HCT116 (cell line): ENCODE results near the gene SMAP2. TPM values are rescaled to one million over a fixed set of nuclear protein-coding genes. Genes with fewer than 3 reads are reported as not detected.

Experiments
- ATAC-seq: fragments of 200-7000 bp; cut with Tn5 transposase; 2 replicates; pipeline ENCODE4 v1.9.1; 2020; ENCODE audit warnings: mild to moderate bottlenecking, moderate library complexity
- BruUV-seq: library from RNA; stranded (reverse); fragments of 400-500 nt; replicated peaks from 2 replicates; lab custom pipeline; 2021; lab: Mats Ljungman, UMichigan
- CTCF ChIA-PET: fragments of 300-600 bp; sonication (Branson Sonifier 250); formaldehyde crosslinking; loops from one replicate; lab custom pipeline; 2021; ENCODE audit warnings: antibody characterized with exemption; lab: Charles Lee
- POLR2A ChIA-PET: fragments of 300-600, 350-600 bp; sonication (Branson Sonifier 250); formaldehyde crosslinking; loops from one replicate; lab custom pipeline; 2021; ENCODE audit warnings: antibody characterized with exemption; lab: Charles Lee
- RAD21 ChIA-PET, 2 experiments: fragments of 300-600 bp; sonication (Branson Sonifier 250); formaldehyde crosslinking; loops; one replicate each; lab custom pipeline; 2023; ENCODE audit warnings: low total read pairs in 2 of 2; ENCODE audit not compliant: uncharacterized antibody in 2 of 2, unreplicated experiment in 2 of 2, low non-redundant PET in 1 of 2; lab: Charles Lee
- DNase-seq: peaks from one replicate; pipeline ENCODE4 v3.0.0-alpha.2; 2010; ENCODE audit warnings: low read depth, low spot score
- H2AFZ ChIP-seq: fragments of 200-600 bp; shearing (Covaris generic), sonication (generic); 2 replicates; pipeline ENCODE4 v1.6.1; 2017; ENCODE audit warnings: low read depth, mixed run types, mixed read lengths, antibody characterized with exemption, low read length; ENCODE audit not compliant: poor library complexity, severe bottlenecking
- H3K27ac ChIP-seq: 2 replicates; pipeline ENCODE4 v1.5.1; 2012; ENCODE audit warnings: low read depth, low read length
- H3K27me3 ChIP-seq: fragments of 200-600 bp; sonication (generic); 2 replicates; pipeline ENCODE4 v1.6.1; 2016; ENCODE audit warnings: mixed run types, low read length, mixed read lengths; ENCODE audit not compliant: insufficient read depth
- H3K36me3 ChIP-seq, 2 experiments: fragments of 200-500 bp in 1 of 2; fragments of 200-600 bp in 1 of 2; sonication (Bioruptor generic) in 1 of 2; sonication (generic) in 1 of 2; 2 replicates each; pipeline versions ENCODE4 v1.5.1 to v1.6.1; 2014 to 2016; ENCODE audit warnings: low read length in 2 of 2, inconsistent platforms in 1 of 2, mixed read lengths in 1 of 2, mixed run types in 1 of 2; ENCODE audit not compliant: insufficient read depth in 2 of 2, control insufficient read depth in 1 of 2
- H3K4me1 ChIP-seq, 2 experiments: fragments of 200-600 bp in 1 of 2; sonication (generic) in 1 of 2; 2 replicates each; pipeline versions ENCODE4 v1.5.1 to v1.6.1; 2012 to 2017; ENCODE audit warnings: low read length in 2 of 2, inconsistent platforms in 1 of 2, mild to moderate bottlenecking in 1 of 2, mixed read lengths in 1 of 2, mixed run types in 1 of 2, moderate library complexity in 1 of 2; ENCODE audit not compliant: insufficient read depth in 2 of 2, control insufficient read depth in 1 of 2
- H3K4me2 ChIP-seq: fragments of 200-600 bp; sonication (generic); 2 replicates; pipeline ENCODE4 v1.6.1; 2017; ENCODE audit warnings: mixed run types, low read length, mixed read lengths
- H3K4me3 ChIP-seq, 2 experiments: fragments of 200-600 bp in 1 of 2; sonication (generic) in 1 of 2; replicated peaks in 1 of 2; 2 replicates each; pipeline ENCODE4 v1.5.1; 2011 to 2016; ENCODE audit warnings: low read length in 2 of 2, control low read depth in 1 of 2, low read depth in 1 of 2, mild to moderate bottlenecking in 1 of 2, mixed read lengths in 1 of 2, mixed run types in 1 of 2
- H3K79me2 ChIP-seq: fragments of 200-600 bp; sonication (generic); 2 replicates; pipeline ENCODE4 v1.6.1; 2017; ENCODE audit warnings: mild to moderate bottlenecking, mixed run types, low read length, moderate library complexity, mixed read lengths; ENCODE audit not compliant: insufficient read depth
- H3K9ac ChIP-seq: fragments of 200-600 bp; sonication (generic); 2 replicates; pipeline ENCODE4 v1.6.1; 2016; ENCODE audit warnings: low read length, mixed read lengths
- H3K9me2 ChIP-seq: fragments of 200-600 bp; sonication (generic), shearing (Covaris generic); 2 replicates; pipeline ENCODE4 v1.6.1; 2017; ENCODE audit warnings: mixed run types, mild to moderate bottlenecking, moderate library complexity; ENCODE audit not compliant: insufficient read depth
- H3K9me3 ChIP-seq, 2 experiments: fragments of 200-500 bp in 1 of 2; fragments of 200-600 bp in 1 of 2; sonication (Bioruptor generic) in 1 of 2; sonication (generic) in 1 of 2; 2 replicates each; pipeline ENCODE4 v1.6.1; 2014 to 2017; ENCODE audit warnings: low read length in 2 of 2, mixed read lengths in 2 of 2, inconsistent platforms in 1 of 2, low read depth in 1 of 2, mild to moderate bottlenecking in 1 of 2, mixed run types in 1 of 2, moderate library complexity in 1 of 2; ENCODE audit not compliant: control insufficient read depth in 1 of 2, insufficient read depth in 1 of 2
- H4K20me1 ChIP-seq: fragments of 200-600 bp; sonication (generic), shearing (Covaris generic); 2 replicates; pipeline ENCODE4 v1.6.1; 2017; ENCODE audit warnings: mixed run types, mild to moderate bottlenecking, moderate library complexity; ENCODE audit not compliant: insufficient read depth
- CTCF ChIP-seq, 3 experiments: fragments of 200-600 bp in 1 of 3; sonication (generic) in 1 of 3; IDR thresholded peaks in 2 of 3; conservative IDR thresholded peaks in 1 of 3; 2 replicates each; pipeline ENCODE4 v1.5.1; 2012 to 2017; ENCODE audit warnings: low read depth in 2 of 3, low read length in 2 of 3, antibody characterized with exemption in 1 of 3, borderline replicate concordance in 1 of 3, control low read depth in 1 of 3, mild to moderate bottlenecking in 1 of 3, mixed read lengths in 1 of 3, mixed run types in 1 of 3, moderate library complexity in 1 of 3; ENCODE audit not compliant: insufficient read depth in 1 of 3
- ELF1 ChIP-seq: IDR thresholded peaks from 2 replicates; pipeline ENCODE4 v1.6.1; 2012; ENCODE audit warnings: low read depth, borderline replicate concordance
- EZH2phosphoT487 ChIP-seq: fragments of 200-600 bp; IDR thresholded peaks from 2 replicates; pipeline ENCODE4 v1.6.1; 2018; ENCODE audit warnings: antibody characterized with exemption, borderline replicate concordance
- JUND ChIP-seq: IDR thresholded peaks from 2 replicates; pipeline ENCODE4 v1.6.1; 2012
- POLR2A ChIP-seq: IDR thresholded peaks from 2 replicates; pipeline ENCODE4 v1.7.0; 2011; ENCODE audit warnings: borderline replicate concordance; ENCODE audit not compliant: insufficient read depth, insufficient read length; ENCODE audit errors: extremely low read depth
- RAD21 ChIP-seq: IDR thresholded peaks from 2 replicates; pipeline ENCODE4 v1.6.1; 2012; ENCODE audit warnings: low read depth, mild to moderate bottlenecking
- SP1 ChIP-seq: IDR thresholded peaks from 2 replicates; pipeline ENCODE4 v1.6.1; 2012; ENCODE audit warnings: low read depth
- SRF ChIP-seq: IDR thresholded peaks from 2 replicates; pipeline ENCODE4 v1.6.1; 2012; ENCODE audit warnings: low read depth
- TCF7L2 ChIP-seq: IDR thresholded peaks from 2 replicates; pipeline ENCODE4 v1.7.0; 2011; ENCODE audit warnings: borderline replicate concordance, inconsistent platforms; ENCODE audit not compliant: insufficient read depth, insufficient read length; ENCODE audit errors: extremely low read depth
- YY1 ChIP-seq: IDR thresholded peaks from 2 replicates; pipeline ENCODE4 v1.6.1; 2011; ENCODE audit warnings: low read length, low read depth, moderate library complexity, mild to moderate bottlenecking; ENCODE audit not compliant: insufficient replicate concordance; ENCODE audit errors: extremely low read depth
- ZNF274 ChIP-seq: fragments of 200-500 bp; sonication (Bioruptor generic); IDR thresholded peaks from 2 replicates; pipeline ENCODE4 v1.6.1; 2014; ENCODE audit warnings: mild to moderate bottlenecking, low read depth, low read length, inconsistent platforms
- intact Hi-C: fragments of 100-400 bp; cut with micrococcal nuclease; formaldehyde crosslinking; loops from 2 replicates; pipeline ENCODE4 v1.10.0; 2022
- total RNA-seq: library from RNA; stranded (reverse); gene quantifications from one replicate; pipeline ENCODE4 v1.2.1, GENCODE V29; 2021; ENCODE audit not compliant: unreplicated experiment

The SMAP2 gene
- total RNA-seq, 1 experiment from 2014 or later: 16.4 TPM

GRCh38 chr1:40435876-40436275 is 62.3 kb downstream of the SMAP2 start (continued):
- TF ChIP-seq EZH2phosphoT487 (no peak), TCF7L2 (no peak), YY1 (no peak), JUND (no peak), SP1 (no peak), SRF (no peak), RAD21 (no peak), CTCF (IDR thresholded peaks at IDR 0.05 in 2 of 3, conservative IDR thresholded peaks at IDR 0.05 in 1 of 3; ENCODE audit: borderline replicate concordance in 1 of 3, insufficient read depth in 1 of 3, low read depth in 2 of 3, low read length in 2 of 3) (no peak), POLR2A (no peak), ZNF274 (no peak)

DNA sequence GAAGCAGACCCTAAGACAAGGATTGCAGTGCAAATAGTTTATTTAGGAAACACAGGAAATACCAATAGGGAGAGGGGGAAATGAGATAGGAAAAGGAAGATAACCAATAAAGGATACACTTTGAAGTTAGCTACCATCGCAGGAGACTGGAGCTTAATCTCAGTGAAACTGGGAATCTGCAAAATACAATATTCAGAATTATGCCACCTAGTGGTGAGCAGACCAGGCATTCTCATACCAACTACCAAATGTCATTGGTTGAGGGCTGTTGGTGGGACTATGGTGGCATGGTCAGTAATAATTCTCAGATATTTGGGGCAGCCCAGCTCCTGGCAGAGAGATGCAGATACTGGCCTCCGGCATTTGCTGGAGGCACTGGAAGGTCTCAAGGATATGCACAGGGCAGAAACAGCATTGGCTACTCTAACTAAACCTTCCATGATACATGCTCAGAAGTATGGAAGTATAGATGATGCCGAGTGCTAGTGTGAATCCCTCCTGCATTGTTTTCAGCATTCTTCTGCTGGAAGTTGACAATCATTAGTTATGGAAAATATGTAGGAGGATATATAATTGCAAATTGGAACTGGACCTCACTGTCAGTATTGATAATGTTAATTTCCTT is 65.0 kb downstream of the SMAP2 start:
- Histone ChIP-seq H3K9me2 (no peaks in the 10 kb centered on the region), H3K27me3 (no peaks in the 10 kb centered on the region), H3K9ac (no peak overlapping the region), H3K27ac (no peak overlapping the region), H3K4me2 (no peak overlapping the region), H4K20me1 (no peaks in the 10 kb centered on the region), H3K9me3 (0 out of 4 replicates have a peak, but pooled peaks cover 0 to 3% of the 10 kb centered on the region in 2 experiments), H2AFZ (no peak overlapping the region), H3K36me3 (no peaks in the 10 kb centered on the region), H3K4me1 (no peaks in the 10 kb centered on the region), H3K79me2 (no peaks in the 10 kb centered on the region), H3K4me3 (no peak overlapping the region)
- ChIA-PET RAD21 (no interaction called here), CTCF (interaction anchor here (0.6 to 3.0 kb wide), 7 partner anchors 9 to 294 kb away, joined by 3 to 16 read pairs (median 4); no protein-coding TSS in a partner anchor), POLR2A (no interaction called here)
- BruUV-seq: no TSS peak
- intact Hi-C loops: no loop called here
- ATAC-seq (peak; percentile 80), DNase-seq (no peak)
- TF ChIP-seq TCF7L2: no peak
- TF ChIP-seq RAD21: peak; percentile 37
- TF ChIP-seq ELF1: no peak
- peak; percentile 37 to 76 (median 66); a peak in 5 of 6 replicates for TF ChIP-seq CTCF (IDR thresholded peaks at IDR 0.05 in 2 of 3, conservative IDR thresholded peaks at IDR 0.05 in 1 of 3; ENCODE audit: borderline replicate concordance in 1 of 3, insufficient read depth in 1 of 3, low read depth in 2 of 3, low read length in 2 of 3)
